OCI-LY7 (cell line): ENCODE measurements around the gene CCDC172.

Experiments used
- CTCF ChIP-seq: fragments of 200-600 bp; sonication (generic); conservative IDR thresholded peaks from 2 replicates; pipeline ENCODE4 v1.5.1; 2014; ENCODE audit warnings: mild to moderate bottlenecking, antibody characterized with exemption, low read length, moderate library complexity, mixed read lengths
- EZH2phosphoT487 ChIP-seq: fragments of 200-600 bp; sonication (generic); IDR thresholded peaks from 2 replicates; pipeline ENCODE4 v1.6.1; 2018; ENCODE audit warnings: low read depth, borderline replicate concordance, mild to moderate bottlenecking, mixed run types, antibody characterized with exemption, low read length, moderate library complexity, mixed read lengths

- TF ChIP-seq CTCF, result no peak
- no peak for TF ChIP-seq EZH2phosphoT487
These were observed 34.6 kb upstream of the CCDC172 start for GRCh38 chr10:116289652-116290051.
